Ovary (tissue), 3 donors: Measurements from ENCODE around the gene HS1BP3.

Experiments used
- CTCF ChIP-seq, 3 donors: fragments of 450-650 bp in 2 of 3; fragments of 200-600 bp in 1 of 3; IDR thresholded peaks; one replicate each; pipeline versions ENCODE4 v1.5.1 to v1.8.0; 2016 to 2022; ENCODE audit warnings: antibody characterized with exemption in 3 of 3, mild to moderate bottlenecking in 1 of 3
- EP300 ChIP-seq: sonication (generic); formaldehyde crosslinking; IDR thresholded peaks from one replicate; pipeline ENCODE4 v1.6.1; 2017; ENCODE audit warnings: antibody characterized with exemption
- donor health status: DM: no; HTN: no; CAD: no.

DNA sequence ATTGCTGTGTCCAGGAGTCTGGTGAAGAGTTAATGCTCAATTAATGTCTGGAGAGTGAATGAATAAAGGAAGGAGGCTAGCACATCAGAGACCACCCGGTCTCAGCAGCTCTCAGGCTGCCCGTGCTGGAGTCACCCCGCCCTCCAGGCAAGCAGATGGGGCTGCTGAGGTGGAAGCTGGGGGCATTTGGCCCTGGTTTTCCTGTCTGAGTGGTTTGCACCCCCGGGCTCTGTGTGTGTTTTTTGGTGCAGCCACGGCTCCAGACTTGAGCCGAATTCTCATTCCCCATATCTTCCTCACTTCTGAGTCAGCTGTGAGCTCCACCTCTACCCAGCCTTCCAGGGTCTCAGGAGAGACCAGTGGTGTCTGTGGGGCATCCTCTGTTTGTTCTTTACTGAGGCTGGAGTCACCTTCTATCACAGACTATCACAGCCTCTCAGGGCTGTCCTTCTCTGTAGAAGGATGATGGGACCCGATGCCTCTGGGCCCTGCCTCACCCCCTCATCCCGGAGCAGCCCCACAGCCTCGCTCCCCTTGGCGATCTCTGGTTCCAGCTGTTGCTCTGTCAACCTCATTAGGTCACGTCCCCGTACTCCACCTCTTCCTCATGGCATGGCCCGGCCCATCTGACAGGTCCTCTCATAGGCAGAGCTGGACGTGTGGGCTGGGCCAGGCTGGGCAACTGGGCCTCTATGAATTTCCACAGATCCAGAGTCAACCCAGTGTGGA lies 60.8 kb downstream of the HS1BP3 start:
- TF ChIP-seq CTCF (IDR thresholded peaks at IDR 0.05) (no peak), EP300 (no peak)
